GM18505 (cell line): ENCODE measurements around the gene LSR.
A peak's percentile ranks its signal among the peaks of the same experiment; 100 is the strongest.
"Not testable (repeated sequence)": the region's sequence is repeated elsewhere in the genome, so short reads cannot be mapped to it uniquely, and the experiment has no call there.

ENCODE experiments used
- ATAC-seq: cut with Tn5 transposase; IDR thresholded peaks from one replicate; pipeline ENCODE4 v1.9.1; 2021; ENCODE audit not compliant: unreplicated experiment
- POLR2A ChIP-seq: IDR thresholded peaks from 4 replicates; pipeline ENCODE4 v1.6.1; 2011; ENCODE audit warnings: borderline replicate concordance; ENCODE audit not compliant: insufficient read depth, insufficient read length; ENCODE audit errors: extremely low read depth

LSR gene

DNA sequence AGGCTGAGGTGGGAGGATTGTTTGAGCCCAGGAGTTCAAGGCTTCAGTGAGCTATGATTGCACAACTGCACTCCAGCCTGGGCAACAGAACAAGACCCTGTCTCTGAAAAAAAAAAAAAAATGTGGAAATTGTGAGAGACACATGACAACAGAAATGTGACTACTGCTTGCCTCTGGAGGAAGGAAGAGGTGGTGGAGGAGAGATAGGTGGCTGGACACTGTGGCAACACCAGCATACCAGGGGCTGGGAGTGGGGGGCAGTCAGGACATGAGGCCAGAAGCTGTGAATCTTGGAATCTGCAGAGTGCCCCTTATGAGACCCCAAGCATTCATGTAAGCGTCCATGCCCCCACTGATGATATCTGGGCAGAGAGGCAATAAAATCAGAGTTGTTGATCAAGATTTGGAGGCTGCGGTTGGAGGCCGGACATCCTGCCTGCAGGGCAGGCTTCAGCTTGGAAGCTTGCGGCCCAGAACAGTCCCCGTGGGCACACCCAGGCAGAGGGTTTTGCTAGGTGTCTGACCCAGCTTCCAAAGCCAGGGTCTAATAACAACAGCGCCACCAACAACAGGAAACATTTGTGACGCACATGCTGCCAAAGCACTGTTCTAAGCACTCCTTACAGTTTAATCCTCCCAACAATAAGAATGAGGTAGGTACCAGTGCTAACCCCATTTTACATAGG, 37.1 kb upstream of the LSR start:
- no peak for TF ChIP-seq POLR2A
- ATAC-seq = no peak

DNA sequence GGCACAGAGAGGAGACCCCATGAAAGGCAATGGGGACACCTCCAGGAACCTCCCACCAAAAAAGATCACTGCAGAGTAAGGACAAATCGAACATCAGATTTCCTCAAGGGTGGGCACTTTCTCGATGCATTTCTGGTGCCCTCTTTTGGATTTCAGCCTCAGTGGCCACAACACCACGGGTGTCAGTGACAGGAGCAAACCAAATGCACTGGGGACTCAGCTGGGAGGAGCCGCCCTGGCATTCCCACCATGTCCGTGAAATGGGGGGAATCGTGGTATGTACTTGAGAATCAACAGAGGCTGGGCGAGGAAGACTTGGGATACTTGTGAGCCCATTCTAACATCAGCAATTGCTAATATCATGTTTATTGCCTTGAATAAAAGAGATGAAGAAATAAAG, 36.6 kb upstream of the LSR start:
- no peak for ATAC-seq
- TF ChIP-seq POLR2A = no peak

DNA sequence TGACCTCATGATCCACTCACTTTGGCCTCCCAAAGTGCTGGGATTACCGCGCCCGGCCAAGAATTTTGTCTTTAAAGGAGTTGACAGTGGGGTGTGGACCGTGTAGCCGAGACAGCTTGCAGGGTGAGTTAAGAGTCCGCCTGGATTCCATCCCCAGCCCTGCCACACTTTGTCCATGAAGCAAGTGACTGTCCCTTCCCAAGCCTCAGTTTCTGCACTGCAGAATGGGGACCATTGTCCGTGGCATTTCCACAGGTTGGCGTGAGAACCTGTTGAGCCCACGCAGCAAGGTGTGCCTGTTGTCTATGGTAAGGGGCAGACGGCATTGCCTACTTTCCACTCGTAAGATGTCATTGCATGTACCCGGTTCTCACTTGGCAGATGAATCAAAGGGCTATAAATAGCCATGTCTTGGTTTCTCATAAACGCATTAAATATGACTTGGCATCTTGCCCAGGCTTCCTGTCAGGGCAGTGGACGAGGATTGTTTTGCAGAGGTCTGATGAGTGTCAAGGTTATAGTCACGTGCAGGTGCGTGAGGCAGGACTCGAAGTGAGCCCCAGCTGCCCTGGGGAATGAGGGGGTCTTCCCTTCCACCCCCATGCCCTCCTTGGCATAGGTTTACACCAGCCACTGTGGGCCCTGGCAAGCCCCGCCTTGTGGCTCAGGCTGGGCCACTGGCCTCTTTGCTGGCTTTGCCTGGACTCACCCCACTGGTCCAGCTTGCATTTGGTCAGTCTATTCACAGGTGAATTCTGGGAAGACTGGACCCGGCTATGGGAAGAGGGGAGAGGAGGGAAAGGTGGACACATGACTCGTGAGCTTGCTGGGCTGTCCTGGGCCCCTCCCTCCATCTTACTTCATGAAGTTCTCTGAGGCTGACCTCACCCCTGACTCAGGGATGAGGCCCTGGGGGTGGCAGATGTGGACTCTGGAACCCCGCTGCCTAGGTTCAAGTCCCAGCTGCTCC, 34.9 kb upstream of the LSR start:
- no peak for TF ChIP-seq POLR2A

DNA sequence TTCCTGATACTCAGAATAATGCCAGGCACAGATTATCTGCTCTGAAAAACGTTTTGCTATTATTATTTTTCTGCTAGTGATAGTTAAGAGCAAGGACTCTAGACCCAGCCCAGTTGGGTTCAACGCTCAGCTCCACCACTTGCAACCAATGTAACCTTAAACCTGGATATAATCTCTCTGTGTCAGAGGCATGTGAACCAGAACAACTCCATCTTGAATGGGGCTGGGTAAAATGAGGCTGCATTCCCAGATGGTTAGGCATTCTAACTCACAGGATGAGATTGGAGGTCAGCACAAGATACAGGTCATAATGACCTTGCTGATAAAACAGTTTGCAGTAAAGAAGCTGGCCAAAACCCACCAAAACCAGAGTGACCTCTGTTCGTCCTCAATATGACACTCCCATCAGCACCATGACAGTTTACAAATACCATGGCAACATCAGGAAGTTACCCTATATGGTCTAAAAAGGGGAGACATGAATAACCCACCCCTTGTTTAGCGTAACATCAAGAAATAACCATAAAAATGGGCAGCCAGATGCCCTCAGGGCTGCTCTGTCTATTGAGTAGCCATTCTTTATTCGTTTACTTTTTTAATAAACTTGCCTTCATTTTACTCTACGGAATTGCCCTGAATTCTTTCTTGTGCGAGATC, 33.9 kb upstream of the LSR start:
- TF ChIP-seq POLR2A = no peak
- no peak for ATAC-seq

More for the DNA sequence above, 34.9 kb upstream of the LSR start:
- peak; percentile 60 for ATAC-seq

DNA sequence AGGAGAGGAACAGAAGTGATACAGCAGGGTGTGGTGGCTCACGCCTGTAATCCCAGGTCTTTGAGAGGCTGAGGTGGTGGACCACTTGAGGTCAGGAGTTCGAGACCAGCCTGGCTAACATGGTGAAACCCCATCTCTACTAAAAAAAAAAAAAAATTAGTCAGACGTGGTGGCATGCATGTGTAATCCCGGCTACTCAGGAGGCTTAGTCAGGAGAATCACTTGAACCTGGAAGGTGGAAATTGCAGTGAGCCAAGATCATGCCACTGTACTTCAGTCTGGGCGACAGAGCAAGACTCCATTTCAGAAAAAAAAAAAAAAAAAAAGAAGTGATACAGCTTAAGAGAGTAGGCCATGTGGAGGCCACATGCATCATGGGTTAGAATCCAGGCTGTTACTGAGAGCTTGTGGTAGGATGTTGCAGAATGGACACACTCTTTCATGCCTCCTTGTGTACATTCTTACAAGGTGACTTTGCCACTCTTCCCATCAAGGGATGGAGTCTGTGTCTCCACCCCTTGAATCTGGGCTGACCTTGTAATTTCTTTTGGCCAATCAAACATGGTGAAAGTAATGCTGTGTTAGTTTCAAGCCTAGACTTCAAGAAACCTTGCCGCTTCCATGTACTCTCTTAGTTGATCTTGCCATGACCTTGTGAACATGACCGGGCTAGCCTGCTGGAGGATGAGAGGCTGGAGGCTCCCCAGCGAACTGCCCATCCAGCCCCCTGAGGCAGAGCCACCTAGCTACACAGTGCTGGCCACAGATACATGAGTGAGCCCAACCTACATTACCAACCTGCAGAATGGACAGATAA, 32.6 kb upstream of the LSR start:
- no peak for TF ChIP-seq POLR2A
- no peak for ATAC-seq

DNA sequence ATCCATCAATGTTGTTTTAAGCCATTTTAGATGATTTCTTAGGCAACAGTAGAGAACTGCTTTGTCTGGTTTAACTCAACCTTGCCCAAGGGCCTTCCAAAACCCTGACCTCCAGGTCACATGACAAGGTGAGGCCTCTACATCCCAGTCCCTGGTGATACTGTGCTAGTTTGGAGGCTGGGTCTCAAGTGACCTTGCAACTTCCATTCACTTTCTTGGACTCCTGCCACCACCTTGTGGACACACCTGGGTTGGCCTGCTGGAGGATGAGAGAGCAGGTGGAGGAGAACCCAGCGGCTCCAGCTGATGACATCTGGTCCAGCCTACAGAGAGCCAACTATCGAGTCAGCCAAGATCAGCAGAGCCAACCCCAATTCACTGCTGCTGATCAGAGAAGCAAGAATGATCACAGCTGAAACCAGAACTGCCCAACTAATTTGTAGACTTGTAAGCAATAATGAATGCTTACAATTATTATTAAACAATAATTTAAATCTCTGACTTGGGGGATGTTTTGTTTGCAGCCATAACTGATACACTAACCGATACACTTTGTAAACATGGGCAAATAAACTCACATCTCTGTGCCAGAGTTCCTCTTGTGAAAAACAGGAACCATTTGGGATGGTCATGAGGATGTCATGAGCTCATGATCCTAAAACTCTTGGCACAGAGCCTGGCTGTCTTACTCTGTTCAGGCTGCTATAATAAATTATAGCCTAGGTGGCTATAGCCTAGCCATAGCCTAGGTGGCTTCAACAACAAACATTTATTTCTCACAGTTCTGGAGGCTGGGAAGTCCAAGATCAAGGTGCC, 31.8 kb upstream of the LSR start:
- TF ChIP-seq POLR2A = no peak

DNA sequence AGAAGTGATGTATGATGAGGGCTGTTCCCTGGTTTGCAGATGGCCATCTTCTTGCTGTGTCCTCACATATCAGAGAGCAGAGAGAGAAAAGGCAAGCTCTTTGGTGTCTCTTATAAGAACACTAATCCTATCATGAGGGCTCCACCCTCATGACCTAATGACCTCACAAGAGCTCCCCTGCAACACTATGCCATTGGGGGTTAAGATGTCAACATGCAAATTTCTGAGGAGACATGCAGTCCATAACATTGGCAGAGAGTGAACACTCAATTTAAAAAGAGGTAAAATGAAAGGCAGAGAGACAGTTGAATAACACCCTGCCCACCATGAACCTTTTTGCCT, 31.2 kb upstream of the LSR start:
- no peak for ATAC-seq
- no peak for TF ChIP-seq POLR2A

More for the DNA sequence above, 31.8 kb upstream of the LSR start:
- ATAC-seq = no peak

DNA sequence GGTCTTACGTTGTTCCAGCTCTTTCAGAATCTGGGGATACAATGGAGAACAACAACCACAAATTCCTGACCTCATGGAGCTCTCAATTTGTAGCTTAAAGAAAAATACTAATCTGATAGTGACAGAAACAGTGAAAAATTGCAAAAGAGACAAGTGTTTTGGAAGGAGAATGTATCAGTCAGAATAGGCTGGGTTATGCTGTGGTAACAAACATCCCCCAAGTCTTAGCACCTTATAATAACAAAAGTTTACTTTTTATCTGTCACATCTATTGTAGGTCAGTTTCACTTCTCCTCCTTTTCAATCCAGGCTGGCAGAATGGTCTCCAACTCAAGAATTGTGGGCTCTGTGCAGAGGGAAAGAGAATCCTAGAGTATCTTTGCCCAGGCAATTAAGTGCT, 29.8 kb upstream of the LSR start:
- no peak for ATAC-seq
- no peak for TF ChIP-seq POLR2A

DNA sequence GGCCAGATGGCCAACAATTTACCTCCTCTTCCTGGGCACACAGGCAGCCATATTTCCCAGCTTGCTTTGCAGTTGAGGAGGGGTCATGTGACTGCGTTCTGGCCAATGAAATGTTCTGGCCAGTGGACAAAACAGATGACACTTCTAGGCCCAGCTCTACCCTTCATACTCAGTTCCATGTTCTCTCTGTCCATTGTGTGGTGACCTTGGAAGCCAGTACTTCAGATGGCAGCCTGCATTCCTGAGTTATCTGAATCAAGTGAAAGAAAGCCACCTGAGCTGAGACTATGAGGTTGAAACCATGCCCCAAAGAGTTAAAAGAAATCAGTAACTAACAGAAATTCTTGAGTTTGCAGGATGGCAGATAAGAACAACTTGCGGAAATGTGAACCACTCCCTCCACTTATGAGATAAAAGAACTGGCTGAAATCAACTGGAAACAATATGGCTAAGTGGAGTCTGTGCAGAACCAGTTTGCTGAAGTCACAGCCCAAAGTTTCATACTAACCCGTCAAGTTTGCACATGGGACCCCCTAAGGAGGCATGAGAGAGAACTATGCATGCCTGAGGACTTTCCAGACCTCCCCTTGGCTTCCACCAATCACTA, 28.4 kb upstream of the LSR start:
- TF ChIP-seq POLR2A = no peak
- ATAC-seq = no peak

DNA sequence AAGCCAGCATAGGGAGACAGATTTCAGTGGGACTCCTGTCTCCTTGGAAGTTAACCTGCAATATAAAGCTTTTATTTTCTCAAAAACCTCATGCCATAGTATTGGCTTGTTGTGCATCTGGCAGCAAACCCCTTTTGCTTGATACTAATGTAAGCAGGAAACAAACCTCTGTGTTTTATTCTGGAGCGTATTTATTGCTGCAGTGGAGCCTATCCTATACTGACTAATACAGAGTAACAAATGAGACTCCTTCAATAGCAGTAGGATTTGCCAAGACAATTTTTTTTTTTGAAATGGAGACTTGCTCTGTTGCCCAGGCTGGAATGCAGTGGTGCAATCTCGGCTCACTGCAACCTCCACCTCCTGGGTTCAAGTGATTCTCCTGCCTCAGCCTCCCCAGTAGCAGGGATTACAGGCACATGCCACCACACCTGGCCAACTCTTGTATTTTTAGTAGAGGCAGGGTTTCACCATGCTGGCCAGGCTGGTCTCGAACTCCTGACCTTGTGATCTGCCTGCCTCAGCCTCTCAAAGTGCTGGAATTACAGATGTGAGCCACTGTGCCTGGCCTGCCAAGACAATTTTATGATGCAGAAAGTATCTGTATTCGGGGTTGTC, 27.7 kb upstream of the LSR start:
- not testable (repeated sequence) for ATAC-seq

DNA sequence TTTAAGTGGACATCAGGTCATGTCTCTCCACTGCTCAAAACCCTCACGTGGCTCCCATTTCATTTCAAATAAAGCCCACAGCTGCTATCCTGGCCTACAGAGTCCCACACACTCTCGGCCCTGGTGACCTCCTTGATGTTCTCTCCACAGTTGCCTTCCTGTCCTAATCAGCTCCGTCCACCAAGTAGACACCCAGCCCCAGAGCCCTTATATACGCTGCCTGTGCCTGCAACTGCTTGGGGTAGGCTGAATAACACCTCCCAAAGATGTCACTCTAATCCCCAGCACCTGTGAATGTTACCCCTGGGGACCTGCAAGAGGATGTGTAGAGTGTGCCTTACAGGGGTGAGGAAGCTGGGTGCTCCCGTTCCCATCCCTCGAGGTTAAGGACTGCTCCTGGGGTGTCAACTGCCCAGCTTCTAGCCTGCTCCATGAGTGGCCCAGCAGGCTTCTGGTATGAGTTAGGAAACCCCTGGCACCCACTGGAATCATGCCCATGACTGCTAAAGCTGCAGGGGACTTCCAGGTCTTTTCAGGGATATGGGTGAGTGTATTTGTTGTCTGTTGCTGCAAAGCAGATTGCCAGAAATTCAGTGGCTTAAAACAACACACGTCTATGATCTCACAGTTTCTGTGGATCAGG, 26.3 kb upstream of the LSR start:
- ATAC-seq = no peak
- TF ChIP-seq POLR2A = no peak
